H1 (cell line): Measurements from ENCODE around the gene NUDT7. TPM values are rescaled to one million over a fixed set of nuclear protein-coding genes. Genes with fewer than 3 reads are reported as not detected.

Experiments
- CTCF ChIA-PET: fragments of 300-600 bp; sonication (Branson Sonifier 250); formaldehyde crosslinking; loops from one replicate; lab custom pipeline; 2021; ENCODE audit not compliant: partially characterized antibody; lab: Charles Lee
- POLR2A ChIA-PET: fragments of 300-600 bp; sonication (Branson Sonifier 250); formaldehyde crosslinking; loops from one replicate; lab custom pipeline; 2021; ENCODE audit warnings: inconsistent platforms; ENCODE audit not compliant: partially characterized antibody; lab: Charles Lee
- DNase-seq, 2 experiments: peaks; one replicate each; pipeline versions ENCODE4 v3.0.0 to v3.0.0-alpha.2; 2010 to 2022; ENCODE audit warnings: low spot score in 2 of 2, low read depth in 1 of 2, mixed read lengths in 1 of 2
- FAIRE-seq: peaks from 2 replicates; lab custom pipeline; 2011; peaks lifted over from hg19 to GRCh38; lab: Jason Lieb, UNC
- H2AFZ ChIP-seq: 2 replicates; pipeline ENCODE4 v1.8.1; 2012; ENCODE audit warnings: low read length, inconsistent platforms
- H2AK5ac ChIP-seq: 2 replicates; pipeline ENCODE4 v1.6.1; 2013; ENCODE audit warnings: low read depth, low read length
- H2BK120ac ChIP-seq: replicated peaks from 2 replicates; pipeline ENCODE3; 2013; ENCODE audit warnings: low read depth, low read length, inconsistent platforms
- H2BK12ac ChIP-seq: 2 replicates; pipeline ENCODE4 v1.6.1; 2013; ENCODE audit warnings: low read depth, low read length
- H2BK15ac ChIP-seq: 2 replicates; pipeline ENCODE4 v1.6.1; 2013; ENCODE audit warnings: low read length
- H2BK20ac ChIP-seq: 2 replicates; pipeline ENCODE4 v1.6.1; 2013; ENCODE audit warnings: low read length
- H2BK5ac ChIP-seq: 2 replicates; pipeline ENCODE4 v1.6.1; 2013; ENCODE audit warnings: low read depth, low read length
- H3K14ac ChIP-seq: 2 replicates; pipeline ENCODE4 v1.6.1; 2013; ENCODE audit warnings: inconsistent platforms; ENCODE audit not compliant: insufficient read length
- H3K18ac ChIP-seq: 2 replicates; pipeline ENCODE4 v1.6.1; 2013; ENCODE audit warnings: low read length; ENCODE audit errors: extremely low read depth
- H3K23ac ChIP-seq: 2 replicates; pipeline ENCODE4 v1.6.1; 2013; ENCODE audit warnings: inconsistent platforms; ENCODE audit not compliant: insufficient read length
- H3K23me2 ChIP-seq: 2 replicates; pipeline ENCODE4 v1.6.1; 2013; ENCODE audit warnings: low read depth, low read length
- H3K27ac ChIP-seq: 2 replicates; pipeline ENCODE4 v1.6.1; 2011; ENCODE audit warnings: low read depth, low read length, inconsistent platforms
- H3K27me3 ChIP-seq, 4 experiments: replicated peaks in 1 of 4; 1 replicate in 1 of 4; 2 replicates in 3 of 4; pipeline versions ENCODE4 v1.6.1 to v1.8.1; 2011 to 2013; ENCODE audit warnings: low read length in 3 of 4, mild to moderate bottlenecking in 3 of 4, inconsistent platforms in 2 of 4, mixed read lengths in 2 of 4, moderate library complexity in 1 of 4; ENCODE audit not compliant: control insufficient read depth in 3 of 4, insufficient read depth in 3 of 4; ENCODE audit errors: extremely low read depth in 1 of 4
- H3K36me3 ChIP-seq, 4 experiments: 2 replicates each; pipeline versions ENCODE4 v1.6.1 to v1.8.1; 2011 to 2013; ENCODE audit warnings: mild to moderate bottlenecking in 4 of 4, low read length in 3 of 4, moderate library complexity in 2 of 4, control low read depth in 1 of 4, inconsistent platforms in 1 of 4; ENCODE audit not compliant: insufficient read depth in 4 of 4, control insufficient read depth in 2 of 4
- H3K4ac ChIP-seq: replicated peaks from 2 replicates; pipeline ENCODE3; 2013; ENCODE audit warnings: low read length, low read depth, mixed read lengths, inconsistent platforms; ENCODE audit not compliant: insufficient read length
- H3K4me1 ChIP-seq, 4 experiments: replicated peaks in 1 of 4; 1 replicate in 1 of 4; 2 replicates in 3 of 4; pipeline versions ENCODE4 v1.6.1 to v1.8.1; 2011 to 2013; ENCODE audit warnings: low read length in 3 of 4, inconsistent platforms in 2 of 4, mixed read lengths in 1 of 4; ENCODE audit not compliant: insufficient read depth in 4 of 4, control insufficient read depth in 3 of 4
- H3K4me2 ChIP-seq, 2 experiments: 2 replicates each; pipeline versions ENCODE4 v1.6.1 to v1.8.1; 2011 to 2013; ENCODE audit warnings: low read depth in 2 of 2, low read length in 2 of 2, control low read depth in 1 of 2, inconsistent platforms in 1 of 2, mild to moderate bottlenecking in 1 of 2; ENCODE audit not compliant: insufficient read depth in 1 of 2
- H3K4me3 ChIP-seq, 4 experiments: fragments of 200-600, 300-600 bp in 1 of 4; sonication (generic), shearing (Covaris generic), sonication (Bioruptor Twin) in 1 of 4; 2 replicates each; pipeline versions ENCODE4 v1.5.1 to v1.8.1; 2011 to 2016; ENCODE audit warnings: low read length in 4 of 4, low read depth in 3 of 4, control low read depth in 2 of 4, inconsistent platforms in 2 of 4, mild to moderate bottlenecking in 2 of 4, mixed read lengths in 1 of 4, moderate library complexity in 1 of 4; ENCODE audit not compliant: insufficient read depth in 2 of 4; ENCODE audit errors: extremely low read depth in 1 of 4
- H3K56ac ChIP-seq: replicated peaks from 2 replicates; pipeline ENCODE3; 2013; ENCODE audit warnings: low read depth, mild to moderate bottlenecking, mixed read lengths, low read length, inconsistent platforms; ENCODE audit not compliant: insufficient read length
- H3K79me1 ChIP-seq: 2 replicates; pipeline ENCODE4 v1.6.1; 2013; ENCODE audit warnings: low read depth, low read length, control low read depth
- H3K79me2 ChIP-seq, 2 experiments: 2 replicates each; pipeline versions ENCODE4 v1.6.1 to v1.8.1; 2012 to 2013; ENCODE audit warnings: low read length in 2 of 2, mild to moderate bottlenecking in 2 of 2, inconsistent platforms in 1 of 2; ENCODE audit not compliant: insufficient read depth in 2 of 2, control insufficient read depth in 1 of 2
- H3K9ac ChIP-seq, 4 experiments: replicated peaks in 1 of 4; 1 replicate in 1 of 4; 2 replicates in 3 of 4; pipeline versions ENCODE4 v1.6.1 to v1.8.1; 2011 to 2013; ENCODE audit warnings: low read depth in 3 of 4, low read length in 3 of 4, control low read depth in 2 of 4, mild to moderate bottlenecking in 2 of 4, moderate library complexity in 2 of 4, inconsistent platforms in 1 of 4; ENCODE audit errors: extremely low read depth in 1 of 4
- H3K9me3 ChIP-seq, 2 experiments: 2 replicates each; pipeline versions ENCODE4 v1.6.1 to v1.8.1; 2012 to 2013; ENCODE audit warnings: mild to moderate bottlenecking in 2 of 2, moderate library complexity in 2 of 2, control low read depth in 1 of 2, inconsistent platforms in 1 of 2, low read depth in 1 of 2, low read length in 1 of 2, mixed read lengths in 1 of 2; ENCODE audit not compliant: insufficient read depth in 2 of 2
- H4K20me1 ChIP-seq, 2 experiments: replicated peaks in 1 of 2; 2 replicates each; pipeline versions ENCODE3 to v1.8.1; 2011 to 2013; ENCODE audit warnings: inconsistent platforms in 2 of 2, low read length in 2 of 2, mild to moderate bottlenecking in 1 of 2; ENCODE audit not compliant: insufficient read depth in 2 of 2, control insufficient read depth in 1 of 2
- H4K5ac ChIP-seq: 2 replicates; pipeline ENCODE4 v1.6.1; 2013; ENCODE audit warnings: low read length, low read depth, mixed read lengths, inconsistent platforms; ENCODE audit not compliant: insufficient read length
- H4K8ac ChIP-seq: 2 replicates; pipeline ENCODE4 v1.8.0; 2013; ENCODE audit warnings: mild to moderate bottlenecking, moderate library complexity, low read length, inconsistent platforms; ENCODE audit not compliant: insufficient read depth; ENCODE audit errors: extremely low read depth
- H4K91ac ChIP-seq: replicated peaks from 2 replicates; pipeline ENCODE3; 2013; ENCODE audit warnings: low read length, mixed read lengths, inconsistent platforms; ENCODE audit not compliant: insufficient read length
- CHD1 ChIP-seq: IDR thresholded peaks from 2 replicates; pipeline ENCODE4 v1.6.1; 2012; ENCODE audit warnings: low read depth, low read length, improper control_type of control experiment
- JUND ChIP-seq: IDR thresholded peaks from 2 replicates; pipeline ENCODE4 v1.6.1; 2011; ENCODE audit warnings: mild to moderate bottlenecking, improper control_type of control experiment, low read length
- KDM4A ChIP-seq: IDR thresholded peaks from one replicate; pipeline ENCODE4 v1.7.1; 2012; ENCODE audit warnings: low read depth, mild to moderate bottlenecking, moderate library complexity, low read length, inconsistent platforms; ENCODE audit not compliant: severe bottlenecking
- RBBP5 ChIP-seq: IDR thresholded peaks from 2 replicates; pipeline ENCODE4 v1.7.1; 2012; ENCODE audit warnings: low read depth, mild to moderate bottlenecking, inconsistent platforms, low read length, moderate library complexity, borderline replicate concordance
- RNF2 ChIP-seq: fragments of 200-900, 300-1000 bp; sonication (generic); IDR thresholded peaks from 2 replicates; pipeline ENCODE4 v1.7.1; 2016; ENCODE audit warnings: borderline replicate concordance, low read depth, mild to moderate bottlenecking, antibody characterized with exemption, low read length; ENCODE audit not compliant: poor library complexity, severe bottlenecking; ENCODE audit errors: missing control alignments
- SIN3A ChIP-seq, 2 experiments: IDR thresholded peaks in 1 of 2; conservative IDR thresholded peaks in 1 of 2; 2 replicates each; pipeline ENCODE4 v1.6.1; 2011 to 2012; ENCODE audit warnings: low read length in 2 of 2, improper control_type of control experiment in 1 of 2, low read depth in 1 of 2, mild to moderate bottlenecking in 1 of 2
- SUZ12 ChIP-seq: fragments of 200-600 bp; sonication (generic); IDR thresholded peaks from 2 replicates; pipeline ENCODE4 v1.6.1; 2012; ENCODE audit warnings: mild to moderate bottlenecking, inconsistent platforms, low read length, moderate library complexity, mixed read lengths
- TAF1 ChIP-seq: IDR thresholded peaks from 2 replicates; pipeline ENCODE4 v1.6.1; 2011; ENCODE audit warnings: mild to moderate bottlenecking, low read depth, low read length
- TBP ChIP-seq: IDR thresholded peaks from 2 replicates; pipeline ENCODE4 v1.6.1; 2011; ENCODE audit warnings: low read depth, low read length, improper control_type of control experiment
- TCF12 ChIP-seq: IDR thresholded peaks from 2 replicates; pipeline ENCODE4 v1.6.1; 2011; ENCODE audit warnings: low read depth, mild to moderate bottlenecking, low read length
- WGBS, 2 experiments: shearing (Covaris generic) in 1 of 2; methylation state at CpG; one replicate each; pipeline versions ENCODE4 v1.1.6 to v1.1.7; 2013 to 2015; ENCODE audit warnings: low lambda C conversion rate in 2 of 2, mixed read lengths in 2 of 2, inconsistent platforms in 1 of 2, low coverage in 1 of 2, missing lambda C conversion rate in 1 of 2; ENCODE audit not compliant: insufficient replicate concordance in 2 of 2, insufficient coverage in 1 of 2, insufficient read length in 1 of 2; ENCODE audit errors: extremely low coverage in 1 of 2, missing lambda C conversion rate in 1 of 2; 5-methylcytosine and 5-hydroxymethylcytosine counted together
- polyA plus RNA-seq, 7 experiments: library from polyadenylated mRNA; depleted of rRNA in 3 of 7; stranded (reverse) in 5 of 7; unstranded in 2 of 7; fragments of >200 nt in 5 of 7; fragments of 200-250 nt in 2 of 7; gene quantifications; 1 replicate in 5 of 7; 2 replicates in 1 of 7; 4 replicates in 1 of 7; pipeline versions ENCODE4 v1.2.1 to v1.2.3, GENCODE V29; 2011 to 2013; ENCODE audit warnings: missing spikeins in 2 of 7, mixed read lengths in 2 of 7
- total RNA-seq: library from RNA; stranded (reverse); fragmentation: NEBNext Ultra II Directional; extraction: Animal tissue kit (Norgen Biotek cat#: 25700); gene quantifications from 2 replicates; pipeline ENCODE4 v1.2.1, GENCODE V29; 2021
- TF ChIP-seq, protein P1 (sequence below), 3 experiments: IDR thresholded peaks; 1 replicate in 2 of 3; 2 replicates in 1 of 3; pipeline versions ENCODE4 v1.5.1 to v1.6.1; 2011; ENCODE audit warnings: low read length in 3 of 3, mild to moderate bottlenecking in 3 of 3, inconsistent platforms in 2 of 3, low read depth in 1 of 3, moderate library complexity in 1 of 3; ENCODE audit not compliant: insufficient read depth in 1 of 3; ENCODE audit errors: control extremely low read depth in 1 of 3

The NUDT7 gene
- total and polyA plus RNA-seq, 2 of the 8 experiments (the other 6 are each of a cell fraction or from before 2014, with no cell fraction given): 8.8 to 19.7 TPM

- H2BK5ac ChIP-seq: no peak overlapping the region
- H4K91ac ChIP-seq: no peak overlapping the region
- no peaks in the 10 kb centered on the region for H3K9me3 ChIP-seq
- no peaks in the 10 kb centered on the region for H3K79me2 ChIP-seq
- H4K8ac ChIP-seq: no peak overlapping the region
- H3K4me2 ChIP-seq: no peak overlapping the region
- no peaks in the 10 kb centered on the region for H3K4me1 ChIP-seq
- WGBS, 2 experiments: 75% methylated on average over 7 of the region's 7 CpGs; no CpG with 5 or more reads in 1 of the 2 experiments
- FAIRE-seq: no peak
- no peak overlapping the region for H2BK20ac ChIP-seq
- no peaks in the 10 kb centered on the region for H3K79me1 ChIP-seq
- no peak overlapping the region for H4K5ac ChIP-seq
- H2AFZ ChIP-seq: no peak overlapping the region
- no peak overlapping the region for H3K18ac ChIP-seq
- H2AK5ac ChIP-seq: no peak overlapping the region
- no peak overlapping the region for H3K23ac ChIP-seq
- H3K23me2 ChIP-seq: no peaks in the 10 kb centered on the region
- ChIA-PET POLR2A (interaction anchor here (1.5 kb wide), 1 partner anchor 30 kb away, joined by 3 read pairs; no protein-coding TSS in a partner anchor), CTCF (interaction anchor here (0.7 kb wide), 1 partner anchor 1903 kb away, joined by 3 read pairs; no protein-coding TSS in a partner anchor)
- H3K27me3 ChIP-seq: 0 out of 7 replicates have a peak, but pooled peaks cover 0 to 1% (median 0%) of the 10 kb centered on the region in 4 experiments
- no peak overlapping the region for H2BK120ac ChIP-seq
- no peak overlapping the region for H3K4me3 ChIP-seq
- H4K20me1 ChIP-seq: no peaks in the 10 kb centered on the region
- H3K9ac ChIP-seq: no peak overlapping the region
- no peak overlapping the region for H3K56ac ChIP-seq
- H2BK12ac ChIP-seq: 0 out of 2 replicates have a peak overlapping the region, but pooled peaks have one; percentile 60
- no peak overlapping the region for H3K27ac ChIP-seq
- no peak overlapping the region for H2BK15ac ChIP-seq
- no peaks in the 10 kb centered on the region for H3K36me3 ChIP-seq
- DNase-seq: no peak
- no peak overlapping the region for H3K4ac ChIP-seq
- H3K14ac ChIP-seq: no peak overlapping the region
- no peak for TF ChIP-seq TCF12
- TF ChIP-seq SUZ12: no peak
- TF ChIP-seq JUND: no peak
- no peak for TF ChIP-seq SIN3A (conservative IDR thresholded peaks at IDR 0.05 in 1 of 2, IDR thresholded peaks at IDR 0.05 in 1 of 2; ENCODE audit: low read depth in 1 of 2, low read length in 2 of 2)
- TF ChIP-seq, protein P1, sequence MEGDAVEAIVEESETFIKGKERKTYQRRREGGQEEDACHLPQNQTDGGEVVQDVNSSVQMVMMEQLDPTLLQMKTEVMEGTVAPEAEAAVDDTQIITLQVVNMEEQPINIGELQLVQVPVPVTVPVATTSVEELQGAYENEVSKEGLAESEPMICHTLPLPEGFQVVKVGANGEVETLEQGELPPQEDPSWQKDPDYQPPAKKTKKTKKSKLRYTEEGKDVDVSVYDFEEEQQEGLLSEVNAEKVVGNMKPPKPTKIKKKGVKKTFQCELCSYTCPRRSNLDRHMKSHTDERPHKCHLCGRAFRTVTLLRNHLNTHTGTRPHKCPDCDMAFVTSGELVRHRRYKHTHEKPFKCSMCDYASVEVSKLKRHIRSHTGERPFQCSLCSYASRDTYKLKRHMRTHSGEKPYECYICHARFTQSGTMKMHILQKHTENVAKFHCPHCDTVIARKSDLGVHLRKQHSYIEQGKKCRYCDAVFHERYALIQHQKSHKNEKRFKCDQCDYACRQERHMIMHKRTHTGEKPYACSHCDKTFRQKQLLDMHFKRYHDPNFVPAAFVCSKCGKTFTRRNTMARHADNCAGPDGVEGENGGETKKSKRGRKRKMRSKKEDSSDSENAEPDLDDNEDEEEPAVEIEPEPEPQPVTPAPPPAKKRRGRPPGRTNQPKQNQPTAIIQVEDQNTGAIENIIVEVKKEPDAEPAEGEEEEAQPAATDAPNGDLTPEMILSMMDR (IDR thresholded peaks at IDR 0.05; ENCODE audit: control extremely low read depth in 1 of 3, insufficient read depth in 1 of 3, low read depth in 1 of 3, low read length in 3 of 3): no peak
- TF ChIP-seq RNF2: no peak
- TF ChIP-seq RBBP5: no peak
- no peak for TF ChIP-seq KDM4A
- TF ChIP-seq CHD1: no peak
- TF ChIP-seq TBP: no peak
- TF ChIP-seq TAF1: no peak
Observed at GRCh38 chr16:77690416-77690815, 31.9 kb upstream of the NUDT7 start.
